ENCODE data around the gene KCNT1.

KCNT1 gene

DNA sequence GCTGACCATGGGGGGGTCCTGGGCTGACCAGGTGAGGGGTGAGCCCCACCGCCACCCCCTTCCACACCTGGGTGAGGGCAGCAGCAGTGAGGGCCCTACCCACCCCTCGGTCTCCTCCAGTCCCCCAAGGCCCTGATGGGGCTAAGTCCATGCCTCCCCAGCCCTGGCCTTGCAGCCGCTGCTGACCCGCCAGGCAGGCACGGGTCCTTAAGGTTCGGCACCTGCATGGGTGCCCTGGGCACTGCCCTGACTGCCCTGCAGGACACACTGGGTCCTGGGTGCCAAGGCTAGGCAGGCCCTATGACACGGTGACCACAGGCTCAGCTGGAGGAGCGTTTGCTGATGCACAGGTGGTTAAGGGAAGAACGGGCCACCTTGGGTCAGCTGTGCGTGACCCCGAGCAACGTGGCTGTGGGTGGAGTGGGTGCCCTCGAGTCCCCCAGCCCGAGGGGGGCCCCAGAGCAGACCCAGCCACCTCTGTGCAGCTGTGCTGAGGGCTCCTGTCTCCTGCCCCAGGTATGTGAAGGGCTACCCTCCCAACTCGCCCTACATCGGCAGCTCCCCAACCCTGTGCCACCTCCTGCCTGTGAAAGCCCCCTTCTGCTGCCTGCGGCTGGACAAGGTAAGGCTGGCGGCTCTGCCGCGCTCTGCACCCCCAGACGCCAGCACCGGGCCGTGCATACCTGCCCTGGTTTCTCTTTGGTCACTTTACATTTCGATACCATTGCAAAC is 73.0 kb downstream of the KCNT1 start:
- Mint-ChIP-seq H3K27ac (no peak overlapping the region), H3K27me3 (no peaks in the 10 kb centered on the region), H3K36me3 (ENCODE audit: low read depth) (no peaks in the 10 kb centered on the region), H3K4me1 (ENCODE audit: low read depth) (no peaks in the 10 kb centered on the region), H3K4me3 (no peak overlapping the region), H3K9me3 (no peaks in the 10 kb centered on the region)
- DNase-seq = no peak

DNA sequence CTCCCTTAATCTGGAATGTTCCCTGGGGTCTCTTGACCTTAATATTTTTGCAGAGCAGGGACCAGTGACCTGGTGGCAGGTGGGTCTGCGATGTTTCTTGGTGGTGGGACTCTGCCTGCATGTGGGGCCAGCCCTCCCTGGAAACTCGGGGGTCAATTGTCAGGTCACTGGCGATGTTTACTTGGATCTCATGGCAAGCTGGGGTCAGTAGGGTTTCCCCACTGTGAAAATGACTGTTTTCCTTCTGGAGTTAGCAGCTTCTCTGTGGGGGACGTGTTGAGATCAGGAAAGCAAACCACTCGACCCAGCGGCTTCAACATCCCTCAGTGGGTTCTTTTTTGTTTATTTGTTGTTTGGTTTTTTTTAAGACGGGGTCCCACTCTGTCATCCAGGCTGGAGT is 73.9 kb downstream of the KCNT1 start:
- Mint-ChIP-seq H3K4me1 (ENCODE audit: low read depth) (no peaks in the 10 kb centered on the region), H3K27me3 (no peaks in the 10 kb centered on the region), H3K9me3 (no peaks in the 10 kb centered on the region), H3K36me3 (ENCODE audit: low read depth) (no peaks in the 10 kb centered on the region), H3K4me3 (no peak overlapping the region), H3K27ac (no peak overlapping the region)
- no peak for DNase-seq

DNA sequence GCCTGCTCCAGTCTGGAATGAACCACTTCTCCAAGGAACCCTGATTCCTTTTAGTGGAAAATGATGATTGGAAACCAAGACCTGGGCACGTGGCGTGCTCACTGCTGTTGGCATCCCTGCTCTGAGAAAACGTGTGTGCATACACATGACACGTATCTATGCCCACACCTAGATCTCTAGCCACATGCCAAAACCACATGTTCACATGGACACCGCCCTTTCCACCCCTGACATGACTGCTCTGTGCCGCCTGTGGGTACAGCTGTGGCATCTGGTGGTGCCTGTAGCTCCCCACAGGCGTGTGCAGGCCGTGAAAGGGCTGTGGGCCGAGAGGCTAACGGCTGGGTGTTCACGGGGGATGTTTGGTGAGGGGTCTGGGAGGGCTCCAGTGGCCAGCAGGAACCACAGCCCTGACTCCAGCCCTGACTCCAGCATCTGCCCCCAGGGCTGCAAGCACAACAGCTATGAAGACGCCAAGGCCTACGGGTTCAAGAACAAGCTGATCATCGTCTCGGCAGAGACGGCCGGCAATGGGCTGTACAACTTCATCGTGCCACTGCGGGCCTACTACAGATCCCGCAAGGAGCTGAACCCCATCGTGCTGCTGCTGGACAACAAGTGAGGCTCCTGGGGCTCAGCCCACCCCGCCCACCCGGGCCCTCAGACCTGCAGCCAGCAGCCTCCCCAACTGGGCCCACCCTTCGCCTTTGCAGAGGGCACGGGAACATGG is 75.1 kb downstream of the KCNT1 start:
- Mint-ChIP-seq H3K9me3 (no peaks in the 10 kb centered on the region), H3K4me3 (no peak overlapping the region), H3K4me1 (ENCODE audit: low read depth) (no peaks in the 10 kb centered on the region), H3K36me3 (ENCODE audit: low read depth) (no peaks in the 10 kb centered on the region), H3K27me3 (no peaks in the 10 kb centered on the region), H3K27ac (no peak overlapping the region)
- DNase-seq = no peak

DNA sequence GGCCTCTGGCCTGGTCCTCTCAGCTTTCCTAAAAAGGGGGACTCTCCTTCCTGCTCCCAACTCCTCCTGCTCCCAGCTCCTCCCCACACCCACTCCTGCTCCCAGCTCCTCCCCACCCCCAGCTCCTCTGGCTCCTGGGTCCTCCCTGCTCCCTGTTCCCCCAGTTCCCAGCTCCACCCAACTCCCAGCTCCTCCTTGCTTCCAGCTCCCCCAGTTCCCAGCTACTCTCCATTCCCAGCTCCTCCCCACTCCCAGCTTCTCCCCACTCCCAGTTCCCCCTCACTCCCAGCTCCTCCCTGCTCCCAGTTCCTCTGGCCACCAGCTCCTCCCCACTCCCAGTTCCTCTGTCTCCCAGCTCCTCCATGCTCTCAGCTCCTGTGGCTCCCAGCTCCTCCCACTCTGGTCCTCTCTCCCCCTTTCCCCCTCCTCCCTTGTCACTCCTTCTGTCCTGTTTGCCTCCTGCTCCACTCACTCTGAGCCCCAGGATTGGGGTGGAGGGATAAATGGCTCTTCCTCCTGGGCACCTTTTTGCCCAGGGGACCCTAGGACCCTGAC is 75.7 kb downstream of the KCNT1 start:
- Mint-ChIP-seq H3K27ac (no peak overlapping the region), H3K4me3 (no peak overlapping the region), H3K27me3 (no peaks in the 10 kb centered on the region), H3K4me1 (ENCODE audit: low read depth) (no peaks in the 10 kb centered on the region), H3K36me3 (ENCODE audit: low read depth) (no peaks in the 10 kb centered on the region), H3K9me3 (no peaks in the 10 kb centered on the region)
- no peak for DNase-seq

DNA sequence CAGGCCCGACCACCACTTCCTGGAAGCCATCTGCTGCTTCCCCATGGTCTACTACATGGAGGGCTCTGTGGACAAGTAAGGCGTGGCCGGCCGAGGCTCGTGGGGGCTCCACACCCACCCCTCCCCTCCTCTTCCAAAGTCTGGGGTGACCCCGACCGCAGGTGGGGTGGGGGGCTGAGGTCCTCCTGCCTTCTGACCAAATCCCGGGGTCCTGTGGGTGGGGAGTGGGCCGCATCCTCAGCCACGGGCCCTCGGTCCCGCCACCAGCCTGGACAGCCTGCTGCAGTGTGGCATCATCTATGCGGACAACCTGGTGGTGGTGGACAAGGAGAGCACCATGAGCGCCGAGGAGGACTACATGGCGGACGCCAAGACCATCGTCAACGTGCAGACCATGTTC is 76.4 kb downstream of the KCNT1 start:
- Mint-ChIP-seq H3K4me1 (ENCODE audit: low read depth) (no peaks in the 10 kb centered on the region), H3K4me3 (no peak overlapping the region), H3K27ac (no peak overlapping the region), H3K36me3 (ENCODE audit: low read depth) (no peaks in the 10 kb centered on the region), H3K27me3 (no peaks in the 10 kb centered on the region), H3K9me3 (no peaks in the 10 kb centered on the region)
- DNase-seq = no peak

DNA sequence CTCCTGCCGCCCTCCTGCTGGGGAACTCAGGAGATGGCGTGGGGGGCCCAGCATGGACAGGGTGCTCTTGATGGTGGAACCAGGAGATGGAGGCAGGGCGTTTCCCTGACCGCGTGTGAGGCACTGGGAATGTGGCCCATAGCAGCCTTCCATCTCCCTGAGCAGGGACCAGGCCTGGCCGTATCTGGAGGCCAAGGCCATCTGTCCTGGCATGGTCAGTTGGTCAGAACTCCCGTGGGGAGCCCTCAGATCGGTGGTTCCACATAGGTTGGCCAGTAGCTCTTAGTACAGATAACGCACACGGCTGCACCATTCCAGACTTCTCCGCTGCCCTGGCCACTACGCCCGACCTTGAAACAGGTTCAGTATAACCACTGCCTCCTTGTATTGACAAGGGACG is 77.6 kb downstream of the KCNT1 start:
- no peaks in the 10 kb centered on the region for H3K9me3 Mint-ChIP-seq
- no peak for DNase-seq
- H3K27me3 Mint-ChIP-seq = no peaks in the 10 kb centered on the region
- H3K4me3 Mint-ChIP-seq = no peak overlapping the region
- H3K27ac Mint-ChIP-seq = no peak overlapping the region
- H3K36me3 Mint-ChIP-seq (ENCODE audit: low read depth) = no peaks in the 10 kb centered on the region
- no peaks in the 10 kb centered on the region for H3K4me1 Mint-ChIP-seq (ENCODE audit: low read depth)

DNA sequence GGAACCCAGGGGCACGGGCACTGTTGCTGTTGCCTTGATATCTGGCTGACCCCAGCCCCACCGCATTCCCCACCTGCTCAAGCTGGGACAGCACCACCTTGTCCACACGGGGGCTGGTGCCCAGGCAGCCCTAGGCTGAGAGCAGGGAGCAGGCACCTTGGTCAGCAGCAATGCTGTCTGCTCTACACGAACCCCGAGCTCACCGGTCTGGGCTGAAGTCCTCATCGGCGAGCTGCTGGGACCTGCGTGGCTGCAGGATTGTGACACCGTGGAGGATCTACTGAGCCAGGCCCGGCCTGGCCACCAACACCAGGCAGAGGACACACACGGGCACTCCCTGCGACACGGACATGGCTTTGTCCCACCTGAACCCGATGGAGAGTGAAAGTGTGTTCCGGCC is 78.1 kb downstream of the KCNT1 start:
- no peak for DNase-seq
- H3K4me3 Mint-ChIP-seq = no peak overlapping the region
- H3K27ac Mint-ChIP-seq = no peak overlapping the region
- no peaks in the 10 kb centered on the region for H3K4me1 Mint-ChIP-seq (ENCODE audit: low read depth)
- no peaks in the 10 kb centered on the region for H3K27me3 Mint-ChIP-seq
- H3K36me3 Mint-ChIP-seq (ENCODE audit: low read depth) = no peaks in the 10 kb centered on the region
- H3K9me3 Mint-ChIP-seq = no peaks in the 10 kb centered on the region

DNA sequence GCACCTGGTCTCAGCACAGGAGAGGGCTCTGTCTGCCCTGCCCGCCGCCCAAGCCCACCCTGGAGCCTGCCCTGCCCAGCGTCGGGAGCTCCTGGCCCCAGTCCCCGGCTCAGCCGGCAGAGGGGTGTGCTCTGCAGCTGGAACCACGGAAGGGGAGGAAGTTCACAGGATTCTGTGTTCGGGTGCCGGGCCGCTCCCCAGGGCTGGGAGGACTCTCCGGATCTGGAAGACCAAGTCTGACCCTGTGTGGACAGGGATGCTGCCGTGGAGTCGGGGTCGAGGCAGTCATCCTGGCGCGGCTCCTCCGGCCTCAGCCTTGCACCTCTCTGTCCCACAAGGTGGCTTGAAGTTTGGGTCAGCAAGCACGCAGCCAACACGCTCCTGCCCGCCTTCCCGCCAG is 78.6 kb downstream of the KCNT1 start:
- DNase-seq = no peak
- Mint-ChIP-seq H3K36me3 (ENCODE audit: low read depth) (no peaks in the 10 kb centered on the region), H3K4me1 (ENCODE audit: low read depth) (no peaks in the 10 kb centered on the region), H3K27me3 (no peaks in the 10 kb centered on the region), H3K4me3 (no peak overlapping the region), H3K27ac (no peak overlapping the region), H3K9me3 (no peaks in the 10 kb centered on the region)

DNA sequence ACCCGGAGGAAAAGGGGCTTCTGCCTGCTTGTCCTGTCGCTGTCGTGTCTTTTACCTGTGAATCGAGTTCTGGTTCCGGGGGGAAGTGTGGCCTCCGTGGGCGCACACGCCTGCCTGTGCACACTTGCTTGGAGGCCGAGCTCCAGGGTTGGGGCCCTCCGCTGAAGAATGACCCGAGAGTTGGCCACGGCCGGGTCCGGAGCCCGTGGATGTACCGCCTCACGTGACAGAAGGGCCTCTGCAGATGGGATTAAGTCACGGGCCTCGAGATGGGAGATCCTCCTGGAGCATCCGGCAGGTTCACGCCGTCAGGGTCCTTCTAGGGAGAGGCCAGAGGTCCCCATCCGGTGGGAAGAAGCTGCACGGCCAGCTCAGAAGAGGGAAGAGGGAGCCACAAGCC is 81.0 kb downstream of the KCNT1 start:
- no peak overlapping the region for H3K27ac Mint-ChIP-seq
- DNase-seq = no peak
- H3K4me1 Mint-ChIP-seq (ENCODE audit: low read depth) = no peaks in the 10 kb centered on the region
- no peaks in the 10 kb centered on the region for H3K36me3 Mint-ChIP-seq (ENCODE audit: low read depth)
- H3K9me3 Mint-ChIP-seq = no peaks in the 10 kb centered on the region
- H3K27me3 Mint-ChIP-seq = no peaks in the 10 kb centered on the region
- H3K4me3 Mint-ChIP-seq = no peak overlapping the region

DNA sequence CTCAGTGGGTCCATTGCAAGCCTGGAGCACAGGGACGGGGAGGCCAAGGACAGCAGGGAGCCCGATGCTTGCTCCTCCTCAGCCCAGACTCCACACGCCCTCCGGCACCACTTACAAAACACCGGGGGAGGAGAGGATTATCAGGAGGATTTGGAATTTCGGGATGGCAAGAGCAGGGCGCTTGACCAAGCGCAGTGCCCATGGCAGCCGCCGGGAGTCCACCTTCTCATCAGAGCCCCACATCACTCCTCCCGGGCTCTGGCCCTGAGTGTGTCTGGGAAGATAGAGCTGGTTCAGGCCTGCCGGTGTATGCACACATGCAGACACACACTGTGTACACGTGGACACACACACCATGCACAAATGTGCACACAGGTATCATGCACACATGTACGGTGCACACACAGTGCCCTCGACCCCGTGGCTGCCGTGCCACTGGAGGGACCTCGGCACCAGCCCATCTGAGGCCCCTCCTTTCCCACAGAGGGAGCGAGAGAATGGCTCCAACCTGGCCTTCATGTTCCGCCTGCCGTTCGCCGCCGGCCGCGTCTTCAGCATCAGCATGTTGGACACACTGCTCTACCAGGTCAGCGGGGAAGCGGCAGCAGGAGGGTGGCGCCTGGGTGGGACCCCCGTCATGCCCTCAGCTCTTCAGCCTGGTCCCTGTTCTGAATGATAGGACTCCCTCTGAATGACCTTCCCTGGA is 81.7 kb downstream of the KCNT1 start:
- H3K4me3 Mint-ChIP-seq = no peak overlapping the region
- H3K4me1 Mint-ChIP-seq (ENCODE audit: low read depth) = no peaks in the 10 kb centered on the region
- no peaks in the 10 kb centered on the region for H3K36me3 Mint-ChIP-seq (ENCODE audit: low read depth)
- H3K9me3 Mint-ChIP-seq = no peaks in the 10 kb centered on the region
- H3K27me3 Mint-ChIP-seq = no peaks in the 10 kb centered on the region
- H3K27ac Mint-ChIP-seq = no peak overlapping the region
- no peak for DNase-seq

DNA sequence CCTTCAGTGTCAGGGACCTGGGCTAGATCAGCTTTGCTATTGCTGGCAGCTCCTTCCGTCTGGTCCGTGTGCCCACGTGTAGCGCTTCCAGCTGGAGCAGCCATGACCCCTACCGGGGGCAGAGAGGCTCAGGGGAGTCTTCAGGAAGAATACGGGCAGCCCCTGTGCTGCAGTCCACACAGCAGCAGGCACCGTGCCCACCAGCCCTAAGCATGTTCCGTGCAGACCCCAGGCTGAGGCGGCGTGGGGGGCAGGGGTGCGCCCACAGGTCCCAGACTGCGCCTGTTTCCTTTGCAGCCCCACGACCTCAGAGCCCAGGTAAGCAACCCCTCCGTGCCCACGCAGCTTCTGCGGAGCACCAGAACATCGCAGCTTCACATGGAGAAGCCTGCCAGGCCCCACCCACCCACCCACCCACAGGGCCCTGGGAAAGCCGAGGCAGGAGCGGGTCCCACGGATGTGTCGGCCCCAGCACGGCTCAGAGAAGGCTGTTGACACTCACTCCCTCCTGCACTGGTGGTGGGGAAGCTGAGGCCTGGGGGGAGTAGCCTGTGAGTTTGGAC is 83.1 kb downstream of the KCNT1 start:
- no peak overlapping the region for H3K4me3 Mint-ChIP-seq
- H3K27me3 Mint-ChIP-seq = no peaks in the 10 kb centered on the region
- H3K36me3 Mint-ChIP-seq (ENCODE audit: low read depth) = no peaks in the 10 kb centered on the region
- no peak overlapping the region for H3K27ac Mint-ChIP-seq
- DNase-seq = no peak
- no peaks in the 10 kb centered on the region for H3K9me3 Mint-ChIP-seq
- no peaks in the 10 kb centered on the region for H3K4me1 Mint-ChIP-seq (ENCODE audit: low read depth)

DNA sequence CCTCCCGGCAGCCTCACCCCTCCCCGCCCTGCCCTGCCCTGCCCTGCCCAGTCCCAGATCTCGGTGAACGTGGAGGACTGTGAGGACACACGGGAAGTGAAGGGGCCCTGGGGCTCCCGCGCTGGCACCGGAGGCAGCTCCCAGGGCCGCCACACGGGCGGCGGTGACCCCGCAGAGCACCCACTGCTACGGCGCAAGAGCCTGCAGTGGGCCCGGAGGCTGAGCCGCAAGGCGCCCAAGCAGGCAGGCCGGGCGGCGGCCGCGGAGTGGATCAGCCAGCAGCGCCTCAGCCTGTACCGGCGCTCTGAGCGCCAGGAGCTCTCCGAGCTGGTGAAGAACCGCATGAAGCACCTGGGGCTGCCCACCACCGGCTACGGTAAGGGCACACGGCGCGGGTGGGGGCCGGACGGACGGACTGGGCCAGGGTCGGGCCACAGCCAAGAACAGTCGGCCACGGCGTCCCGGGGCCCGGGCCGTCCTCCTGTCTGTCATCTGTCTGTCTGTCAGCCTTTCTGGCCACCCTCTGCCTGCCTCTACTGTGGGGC is 84.2 kb downstream of the KCNT1 start:
- Mint-ChIP-seq H3K4me3 (no peak overlapping the region), H3K27me3 (no peaks in the 10 kb centered on the region), H3K27ac (no peak overlapping the region), H3K4me1 (ENCODE audit: low read depth) (no peaks in the 10 kb centered on the region), H3K9me3 (no peaks in the 10 kb centered on the region), H3K36me3 (ENCODE audit: low read depth) (no peaks in the 10 kb centered on the region)
- no peak for DNase-seq

DNA sequence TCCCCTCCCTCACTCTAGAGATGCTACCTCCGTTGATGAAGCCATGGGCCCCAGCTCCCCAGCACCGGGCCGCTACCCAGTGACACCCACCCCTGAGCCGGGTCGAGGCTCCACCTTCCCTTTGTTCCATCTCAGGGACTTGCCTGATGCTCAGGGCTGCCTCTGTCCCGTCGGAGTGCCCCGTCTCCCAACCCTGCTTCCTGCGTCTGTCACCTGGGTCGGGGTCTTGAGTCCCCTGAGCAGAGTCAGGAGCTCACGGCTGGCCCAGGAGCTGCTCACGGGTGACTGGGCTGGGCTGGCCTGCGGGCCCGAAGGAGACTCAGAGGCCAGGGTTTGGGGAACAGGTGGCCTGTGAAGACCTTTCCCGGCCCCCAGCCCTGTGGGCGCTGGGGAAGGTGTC is 85.3 kb downstream of the KCNT1 start:
- DNase-seq = no peak
- H3K9me3 Mint-ChIP-seq = no peaks in the 10 kb centered on the region
- no peak overlapping the region for H3K4me3 Mint-ChIP-seq
- no peaks in the 10 kb centered on the region for H3K4me1 Mint-ChIP-seq (ENCODE audit: low read depth)
- no peaks in the 10 kb centered on the region for H3K36me3 Mint-ChIP-seq (ENCODE audit: low read depth)
- H3K27ac Mint-ChIP-seq = no peak overlapping the region
- H3K27me3 Mint-ChIP-seq = no peaks in the 10 kb centered on the region

DNA sequence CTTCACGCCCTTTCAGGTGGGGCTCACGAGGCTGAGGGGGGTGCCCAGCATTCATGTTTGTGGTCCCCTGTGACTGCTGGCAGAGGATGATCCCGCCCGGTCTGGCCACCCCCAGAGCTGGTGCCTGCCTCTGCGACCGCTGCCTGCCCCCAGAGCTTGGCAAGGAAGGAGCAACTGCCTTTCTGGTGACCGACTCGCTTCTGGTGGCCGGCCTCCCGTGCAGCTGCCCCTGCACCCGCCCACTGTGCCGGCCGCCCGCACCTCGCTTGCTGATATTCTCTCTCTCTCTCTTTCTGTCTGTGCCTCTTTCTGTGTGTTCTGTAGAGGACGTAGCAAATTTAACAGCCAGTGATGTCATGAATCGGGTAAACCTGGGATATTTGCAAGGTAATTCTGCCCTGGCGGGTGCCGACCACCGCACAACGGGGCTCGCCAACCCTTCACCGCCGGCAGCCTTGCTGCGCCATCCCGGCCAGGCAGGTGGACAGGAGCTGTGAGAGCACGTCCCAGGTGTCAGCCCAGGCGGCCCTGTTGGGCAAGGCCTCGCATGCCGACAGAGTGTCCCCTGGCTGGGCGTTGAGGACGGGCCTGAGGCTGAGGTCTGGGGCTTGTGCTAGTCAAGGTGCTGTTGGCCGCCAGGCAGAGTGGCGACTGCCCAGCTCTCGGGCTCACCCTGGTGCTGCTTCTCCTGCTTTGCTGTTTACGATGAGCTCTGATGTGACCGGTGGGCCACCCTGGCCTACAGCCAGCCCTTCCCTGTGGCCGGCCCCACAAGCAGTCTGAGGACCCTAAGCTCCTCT is 86.0 kb downstream of the KCNT1 start:
- no peak overlapping the region for H3K27ac Mint-ChIP-seq
- H3K9me3 Mint-ChIP-seq = no peaks in the 10 kb centered on the region
- no peaks in the 10 kb centered on the region for H3K27me3 Mint-ChIP-seq
- H3K4me1 Mint-ChIP-seq (ENCODE audit: low read depth) = no peaks in the 10 kb centered on the region
- no peak overlapping the region for H3K4me3 Mint-ChIP-seq
- H3K36me3 Mint-ChIP-seq (ENCODE audit: low read depth) = no peaks in the 10 kb centered on the region
- DNase-seq = no peak
